ENCODE data around the gene CRACR2B.

The CRACR2B gene

GRCh38 chr11:792535-792821 is 35.2 kb upstream of the CRACR2B start:
- Histone ChIP-seq H3K36me3 (ENCODE audit: low read length) (no peaks in the 10 kb centered on the region), H4K20me1 (ENCODE audit: low read depth, low read length) (peaks cover 2% of the 10 kb centered on the region; the same call in 1 of the 2 replicates), H3K4me2 (ENCODE audit: low read depth, low read length, poor library complexity, severe bottlenecking) (no peak overlapping the region), H3K79me2 (ENCODE audit: insufficient read depth, low read length) (peaks cover 15% of the 10 kb centered on the region; the same call in 1 of the 2 replicates), H3F3A (ENCODE audit: insufficient read depth) (peaks cover 8% of the 10 kb centered on the region; the same call in 1 of the 2 replicates), H2AFZ (ENCODE audit: low read depth, low read length, severe bottlenecking) (no peak overlapping the region), H3K9me2 (replicated peaks; ENCODE audit: insufficient read depth, low read length) (no peaks in the 10 kb centered on the region), H3K27me3 (ENCODE audit: low read length) (no peaks in the 10 kb centered on the region), H3K9me3 (ENCODE audit: insufficient read depth, low read length) (no peaks in the 10 kb centered on the region), H3K9ac (ENCODE audit: low read length) (no peak overlapping the region), H3K27ac (ENCODE audit: low read depth, low read length) (no peak overlapping the region), H3K4me3 (ENCODE audit: insufficient read depth, low read length, poor library complexity, severe bottlenecking) (no peak overlapping the region)
- TF ChIP-seq EZH2phosphoT487 (conservative IDR thresholded peaks at IDR 0.05; ENCODE audit: low read length) (no peak), CTCF (IDR thresholded peaks at IDR 0.05; ENCODE audit: insufficient read depth, low read length, poor library complexity, severe bottlenecking) (no peak)

GRCh38 chr11:792873-793272 is 34.8 kb upstream of the CRACR2B start:
- Histone ChIP-seq H3K9me2 (replicated peaks; ENCODE audit: insufficient read depth, low read length) (no peaks in the 10 kb centered on the region), H3F3A (ENCODE audit: insufficient read depth) (peaks cover 8% of the 10 kb centered on the region; the same call in 1 of the 2 replicates), H3K27me3 (ENCODE audit: low read length) (no peaks in the 10 kb centered on the region), H3K79me2 (ENCODE audit: insufficient read depth, low read length) (peaks cover 15% of the 10 kb centered on the region; the same call in 1 of the 2 replicates), H3K4me3 (ENCODE audit: insufficient read depth, low read length, poor library complexity, severe bottlenecking) (no peak overlapping the region), H3K36me3 (ENCODE audit: low read length) (no peaks in the 10 kb centered on the region), H4K20me1 (ENCODE audit: low read depth, low read length) (peaks cover 2% of the 10 kb centered on the region; the same call in 1 of the 2 replicates), H3K9ac (ENCODE audit: low read length) (no peak overlapping the region), H3K4me2 (ENCODE audit: low read depth, low read length, poor library complexity, severe bottlenecking) (no peak overlapping the region), H2AFZ (ENCODE audit: low read depth, low read length, severe bottlenecking) (no peak overlapping the region), H3K9me3 (ENCODE audit: insufficient read depth, low read length) (no peaks in the 10 kb centered on the region), H3K27ac (ENCODE audit: low read depth, low read length) (no peak overlapping the region)
- TF ChIP-seq EZH2phosphoT487 (conservative IDR thresholded peaks at IDR 0.05; ENCODE audit: low read length) (no peak), CTCF (IDR thresholded peaks at IDR 0.05; ENCODE audit: insufficient read depth, low read length, poor library complexity, severe bottlenecking) (no peak)

- no peak for TF ChIP-seq CTCF (IDR thresholded peaks at IDR 0.05; ENCODE audit: insufficient read depth, low read length, poor library complexity, severe bottlenecking)
- no peak for TF ChIP-seq EZH2phosphoT487 (conservative IDR thresholded peaks at IDR 0.05; ENCODE audit: low read length)
- H3K9me2 ChIP-seq (replicated peaks; ENCODE audit: insufficient read depth, low read length) = no peaks in the 10 kb centered on the region
- H3F3A ChIP-seq (ENCODE audit: insufficient read depth) = peaks cover 8% of the 10 kb centered on the region; the same call in 1 of the 2 replicates
- no peaks in the 10 kb centered on the region for H3K27me3 ChIP-seq (ENCODE audit: low read length)
- no peak overlapping the region for H3K9ac ChIP-seq (ENCODE audit: low read length)
- H2AFZ ChIP-seq (ENCODE audit: low read depth, low read length, severe bottlenecking) = no peak overlapping the region
- H3K79me2 ChIP-seq (ENCODE audit: insufficient read depth, low read length) = peaks cover 15% of the 10 kb centered on the region; the same call in 1 of the 2 replicates
- no peak overlapping the region for H3K27ac ChIP-seq (ENCODE audit: low read depth, low read length)
- peaks cover 2% of the 10 kb centered on the region; the same call in 1 of the 2 replicates for H4K20me1 ChIP-seq (ENCODE audit: low read depth, low read length)
- no peak overlapping the region for H3K4me2 ChIP-seq (ENCODE audit: low read depth, low read length, poor library complexity, severe bottlenecking)
- no peak overlapping the region for H3K4me3 ChIP-seq (ENCODE audit: insufficient read depth, low read length, poor library complexity, severe bottlenecking)
- no peaks in the 10 kb centered on the region for H3K9me3 ChIP-seq (ENCODE audit: insufficient read depth, low read length)
- no peaks in the 10 kb centered on the region for H3K36me3 ChIP-seq (ENCODE audit: low read length)
Measured at GRCh38 chr11:793556-793955, 34.2 kb upstream of the CRACR2B start.
